ENCODE measurements around the gene TMEM273.

GRCh38 chr10:49108656-49109055, 79.5 kb downstream of the TMEM273 start:
- TF ChIP-seq CTCF (IDR thresholded peaks at IDR 0.05) (no peak), ZFX (IDR thresholded peaks at IDR 0.05; ENCODE audit: borderline replicate concordance) (no peak)

All from 22Rv1 (cell line).